ENCODE data around the gene MAPKAP1. TPM values are rescaled to one million over a fixed set of nuclear protein-coding genes. Genes with fewer than 3 reads are reported as not detected.
A peak's percentile ranks its signal among the peaks of the same experiment; 100 is the strongest.

The MAPKAP1 gene
- total RNA-seq, 1 donor from 2014 or later: 76.9 TPM

DNA sequence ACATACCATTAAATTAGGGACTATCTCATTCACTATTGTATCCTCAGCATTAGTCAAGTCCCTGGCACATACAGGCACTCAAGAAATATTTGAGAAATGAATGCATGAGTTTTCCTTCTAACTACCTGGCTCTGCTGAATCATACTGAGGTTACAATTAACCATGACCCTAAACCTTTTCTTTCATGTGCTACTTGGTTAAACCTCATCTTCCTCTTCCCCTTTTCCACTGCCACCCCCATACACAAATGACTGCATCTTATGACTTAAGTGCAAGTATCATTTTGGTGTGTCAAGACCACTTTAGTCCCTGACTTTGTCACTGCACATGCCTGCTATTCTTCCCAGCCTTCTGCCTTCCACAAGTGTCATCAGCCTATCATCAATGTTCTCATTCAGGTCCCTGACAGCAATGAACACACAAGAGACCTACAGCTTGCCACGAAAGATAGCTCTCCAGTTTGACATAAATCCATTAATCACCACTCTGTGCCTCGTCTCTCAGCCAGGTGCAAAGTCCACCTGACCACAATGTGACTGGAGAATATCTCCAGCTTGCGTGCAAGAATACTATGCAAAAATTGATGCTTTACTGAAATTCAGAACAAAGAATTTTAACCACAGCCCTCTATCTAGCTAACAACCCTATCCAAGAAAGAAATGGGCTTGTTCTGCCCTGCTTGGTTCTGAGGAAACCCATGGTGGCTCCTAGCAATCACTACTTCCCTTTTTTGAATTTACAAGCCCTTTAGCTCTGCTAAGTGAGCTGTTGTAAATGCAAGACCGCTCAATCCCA lies 74.5 kb downstream of the MAPKAP1 start:
- Mint-ChIP-seq H3K36me3 (ENCODE audit: unreplicated experiment) (no peaks in the 10 kb centered on the region), H3K9me3 (ENCODE audit: unreplicated experiment) (no peaks in the 10 kb centered on the region), H3K27ac (ENCODE audit: unreplicated experiment) (no peak overlapping the region), H3K4me1 (ENCODE audit: unreplicated experiment) (peaks cover 17% of the 10 kb centered on the region), H3K4me3 (ENCODE audit: unreplicated experiment) (no peak overlapping the region), H3K27me3 (ENCODE audit: unreplicated experiment) (no peaks in the 10 kb centered on the region)
- DNase-seq (ENCODE audit: extremely low spot score, unreplicated experiment): no peak
- TF ChIP-seq, protein P1, sequence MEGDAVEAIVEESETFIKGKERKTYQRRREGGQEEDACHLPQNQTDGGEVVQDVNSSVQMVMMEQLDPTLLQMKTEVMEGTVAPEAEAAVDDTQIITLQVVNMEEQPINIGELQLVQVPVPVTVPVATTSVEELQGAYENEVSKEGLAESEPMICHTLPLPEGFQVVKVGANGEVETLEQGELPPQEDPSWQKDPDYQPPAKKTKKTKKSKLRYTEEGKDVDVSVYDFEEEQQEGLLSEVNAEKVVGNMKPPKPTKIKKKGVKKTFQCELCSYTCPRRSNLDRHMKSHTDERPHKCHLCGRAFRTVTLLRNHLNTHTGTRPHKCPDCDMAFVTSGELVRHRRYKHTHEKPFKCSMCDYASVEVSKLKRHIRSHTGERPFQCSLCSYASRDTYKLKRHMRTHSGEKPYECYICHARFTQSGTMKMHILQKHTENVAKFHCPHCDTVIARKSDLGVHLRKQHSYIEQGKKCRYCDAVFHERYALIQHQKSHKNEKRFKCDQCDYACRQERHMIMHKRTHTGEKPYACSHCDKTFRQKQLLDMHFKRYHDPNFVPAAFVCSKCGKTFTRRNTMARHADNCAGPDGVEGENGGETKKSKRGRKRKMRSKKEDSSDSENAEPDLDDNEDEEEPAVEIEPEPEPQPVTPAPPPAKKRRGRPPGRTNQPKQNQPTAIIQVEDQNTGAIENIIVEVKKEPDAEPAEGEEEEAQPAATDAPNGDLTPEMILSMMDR (IDR thresholded peaks at IDR 0.05): no peak

DNA sequence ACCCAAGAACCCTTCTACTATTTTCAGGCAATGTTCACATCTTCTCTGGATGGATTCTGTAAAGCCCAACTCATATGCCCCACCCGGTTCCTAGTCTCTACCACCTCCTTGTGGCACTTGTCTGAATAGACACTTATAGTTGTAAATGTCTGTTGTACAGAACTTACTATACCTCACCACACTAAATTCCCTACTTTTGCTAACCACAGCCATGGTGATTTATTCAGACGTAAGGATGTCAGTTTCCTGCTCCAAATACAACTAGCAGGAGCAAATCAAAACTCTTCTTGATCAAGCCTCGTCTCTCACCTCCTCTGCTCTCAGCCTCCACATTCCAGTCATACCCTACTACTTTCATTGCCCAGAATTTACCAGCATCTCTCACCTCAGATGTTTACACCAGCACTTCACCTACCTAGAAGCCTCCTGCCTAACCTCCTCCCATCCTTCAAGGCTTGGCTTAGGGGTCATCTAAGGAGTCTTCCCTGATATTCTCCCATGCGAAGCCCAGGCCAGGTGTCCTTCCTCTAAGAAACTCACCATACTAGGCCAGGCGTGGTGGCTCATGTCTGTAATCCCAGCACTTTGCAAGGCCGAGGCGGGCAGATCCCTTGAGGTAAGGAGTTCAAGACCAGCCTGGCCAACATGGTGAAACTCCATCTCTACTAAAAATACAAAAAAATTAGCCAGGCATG lies 75.5 kb downstream of the MAPKAP1 start:
- no peaks in the 10 kb centered on the region for H3K9me3 Mint-ChIP-seq (ENCODE audit: unreplicated experiment)
- no peak overlapping the region for H3K4me3 Mint-ChIP-seq (ENCODE audit: unreplicated experiment)
- TF ChIP-seq, protein P1 (IDR thresholded peaks at IDR 0.05): peak; percentile 71
- no peak overlapping the region for H3K27ac Mint-ChIP-seq (ENCODE audit: unreplicated experiment)
- no peaks in the 10 kb centered on the region for H3K36me3 Mint-ChIP-seq (ENCODE audit: unreplicated experiment)
- H3K27me3 Mint-ChIP-seq (ENCODE audit: unreplicated experiment): no peaks in the 10 kb centered on the region
- no peak for DNase-seq (ENCODE audit: extremely low spot score, unreplicated experiment)
- peaks cover 15% of the 10 kb centered on the region for H3K4me1 Mint-ChIP-seq (ENCODE audit: unreplicated experiment)

DNA sequence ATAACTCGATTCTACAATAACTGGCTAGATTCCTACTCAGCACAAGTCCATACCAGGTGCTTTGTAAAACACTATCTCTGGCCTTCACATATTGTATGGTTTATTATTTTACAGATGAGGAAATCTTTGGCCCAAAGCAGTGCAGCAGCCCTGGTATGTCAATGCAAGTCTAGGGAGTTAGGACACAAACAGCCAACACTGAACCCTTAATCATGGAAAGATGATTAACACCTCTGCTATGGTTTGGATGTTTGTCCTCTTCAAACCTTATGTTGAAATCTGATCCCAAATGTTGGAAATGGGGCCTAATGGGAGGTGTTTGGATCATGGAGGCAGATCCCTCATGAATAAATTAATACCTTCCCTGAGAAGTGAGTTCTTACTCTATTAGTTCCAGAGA lies 76.6 kb downstream of the MAPKAP1 start:
- H3K4me1 Mint-ChIP-seq (ENCODE audit: unreplicated experiment): peaks cover 9% of the 10 kb centered on the region
- H3K27me3 Mint-ChIP-seq (ENCODE audit: unreplicated experiment): no peaks in the 10 kb centered on the region
- TF ChIP-seq, protein P1 (IDR thresholded peaks at IDR 0.05): no peak
- DNase-seq (ENCODE audit: extremely low spot score, unreplicated experiment): no peak
- H3K4me3 Mint-ChIP-seq (ENCODE audit: unreplicated experiment): no peak overlapping the region
- no peaks in the 10 kb centered on the region for H3K9me3 Mint-ChIP-seq (ENCODE audit: unreplicated experiment)
- no peak overlapping the region for H3K27ac Mint-ChIP-seq (ENCODE audit: unreplicated experiment)
- no peaks in the 10 kb centered on the region for H3K36me3 Mint-ChIP-seq (ENCODE audit: unreplicated experiment)

DNA sequence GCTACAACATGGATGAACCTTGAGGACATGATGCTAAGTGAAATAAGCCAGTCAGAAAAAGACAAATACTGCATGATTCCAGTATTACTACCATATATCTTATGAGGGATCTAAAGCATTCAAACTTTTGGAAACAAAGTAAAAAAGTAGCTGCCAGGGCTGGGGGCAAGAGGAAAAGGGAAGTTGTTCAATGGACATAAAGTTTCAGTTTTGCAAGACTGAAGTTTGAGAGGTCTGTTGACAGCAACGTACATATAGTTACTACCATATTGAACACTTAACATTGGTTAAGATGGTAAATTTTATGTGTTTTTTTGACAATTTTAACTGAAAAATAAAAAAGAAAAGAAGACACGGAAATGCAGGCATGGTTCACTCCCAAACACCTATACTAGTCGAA lies 77.6 kb downstream of the MAPKAP1 start:
- Mint-ChIP-seq H3K4me1 (ENCODE audit: unreplicated experiment) (peaks cover 8% of the 10 kb centered on the region), H3K9me3 (ENCODE audit: unreplicated experiment) (no peaks in the 10 kb centered on the region), H3K4me3 (ENCODE audit: unreplicated experiment) (no peak overlapping the region), H3K36me3 (ENCODE audit: unreplicated experiment) (no peaks in the 10 kb centered on the region), H3K27ac (ENCODE audit: unreplicated experiment) (no peak overlapping the region), H3K27me3 (ENCODE audit: unreplicated experiment) (no peaks in the 10 kb centered on the region)
- TF ChIP-seq, protein P1 (IDR thresholded peaks at IDR 0.05): no peak
- DNase-seq (ENCODE audit: extremely low spot score, unreplicated experiment): no peak

DNA sequence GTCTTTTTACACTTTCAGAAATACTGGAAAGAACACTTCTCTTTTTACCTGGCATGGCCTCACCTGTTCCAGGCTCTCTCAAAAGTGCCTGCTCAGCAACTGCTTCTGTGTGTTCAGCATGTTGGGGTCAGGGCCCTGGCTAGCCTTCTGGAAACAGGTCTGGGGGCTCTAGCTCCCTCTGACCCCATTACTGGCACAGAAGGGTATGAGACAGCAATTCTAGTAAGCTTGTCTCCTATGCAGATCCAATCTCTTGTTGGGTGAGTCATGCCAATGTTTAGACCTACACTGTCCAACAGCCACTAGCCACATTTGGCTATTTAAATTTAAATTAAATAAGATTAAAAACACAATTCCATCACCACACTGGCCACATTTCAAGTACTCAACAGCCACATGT lies 80.8 kb downstream of the MAPKAP1 start:
- no peak for DNase-seq (ENCODE audit: extremely low spot score, unreplicated experiment)
- no peak overlapping the region for H3K27ac Mint-ChIP-seq (ENCODE audit: unreplicated experiment)
- H3K27me3 Mint-ChIP-seq (ENCODE audit: unreplicated experiment): no peaks in the 10 kb centered on the region

More for the DNA sequence above, 80.8 kb downstream of the MAPKAP1 start:
- no peaks in the 10 kb centered on the region for H3K9me3 Mint-ChIP-seq (ENCODE audit: unreplicated experiment)
- TF ChIP-seq, protein P1 (IDR thresholded peaks at IDR 0.05): no peak
- H3K4me3 Mint-ChIP-seq (ENCODE audit: unreplicated experiment): no peak overlapping the region
- no peaks in the 10 kb centered on the region for H3K36me3 Mint-ChIP-seq (ENCODE audit: unreplicated experiment)
- H3K4me1 Mint-ChIP-seq (ENCODE audit: unreplicated experiment): peaks cover 3% of the 10 kb centered on the region
